GM23248 (cell line): ENCODE results near the gene RAC2. TPM values are rescaled to one million over a fixed set of nuclear protein-coding genes. Genes with fewer than 3 reads are reported as not detected.

Source experiments
- DNase-seq: peaks from one replicate; pipeline ENCODE4 v3.0.0-alpha.2; 2015
- H2AFZ ChIP-seq: fragments of 200-600 bp; sonication (generic); 2 replicates; pipeline ENCODE4 v1.6.1; 2016; ENCODE audit warnings: antibody characterized with exemption
- H3F3A ChIP-seq: fragments of 200-600 bp; sonication (generic); 2 replicates; pipeline ENCODE4 v1.6.1; 2016; ENCODE audit warnings: mild to moderate bottlenecking, antibody characterized with exemption, mixed run types; ENCODE audit not compliant: insufficient read depth
- H3K27ac ChIP-seq: fragments of 200-600 bp; sonication (generic); 2 replicates; pipeline ENCODE4 v1.5.1; 2016; ENCODE audit warnings: mild to moderate bottlenecking
- H3K27me3 ChIP-seq: fragments of 200-600 bp; sonication (generic); replicated peaks from 2 replicates; pipeline ENCODE4 v1.6.1; 2016; ENCODE audit warnings: mild to moderate bottlenecking; ENCODE audit not compliant: insufficient read depth
- H3K36me3 ChIP-seq: fragments of 200-600 bp; sonication (generic); 2 replicates; pipeline ENCODE4 v1.6.1; 2016; ENCODE audit warnings: low read depth, mild to moderate bottlenecking
- H3K4me1 ChIP-seq: fragments of 200-600 bp; sonication (generic); 2 replicates; pipeline ENCODE4 v1.6.1; 2016; ENCODE audit warnings: mild to moderate bottlenecking; ENCODE audit not compliant: insufficient read depth
- H3K4me2 ChIP-seq: fragments of 200-600 bp; sonication (generic); one replicate; pipeline ENCODE4 v1.6.1; 2016; ENCODE audit warnings: mild to moderate bottlenecking; ENCODE audit not compliant: unreplicated experiment
- H3K4me3 ChIP-seq: fragments of 200-600 bp; sonication (generic); 2 replicates; pipeline ENCODE4 v1.5.1; 2016; ENCODE audit warnings: mild to moderate bottlenecking
- H3K79me2 ChIP-seq: fragments of 200-600 bp; sonication (generic); 2 replicates; pipeline ENCODE4 v1.6.1; 2016; ENCODE audit warnings: mild to moderate bottlenecking; ENCODE audit not compliant: insufficient read depth
- H3K9ac ChIP-seq: fragments of 200-600 bp; sonication (generic); 2 replicates; pipeline ENCODE4 v1.6.1; 2016; ENCODE audit warnings: mild to moderate bottlenecking
- H3K9me2 ChIP-seq: fragments of 200-600 bp; sonication (generic); 2 replicates; pipeline ENCODE4 v1.6.1; 2016; ENCODE audit warnings: mixed run types, mild to moderate bottlenecking, moderate library complexity; ENCODE audit not compliant: insufficient read depth
- H3K9me3 ChIP-seq: fragments of 200-600 bp; sonication (generic); one replicate; pipeline ENCODE4 v1.6.1; 2017; ENCODE audit warnings: low read depth
- H4K20me1 ChIP-seq: fragments of 200-600 bp; sonication (generic); 2 replicates; pipeline ENCODE4 v1.6.0; 2016; ENCODE audit not compliant: insufficient read depth
- EZH2 ChIP-seq: fragments of 200-600 bp; sonication (generic); IDR thresholded peaks from 2 replicates; pipeline ENCODE4 v1.6.1; 2018; ENCODE audit warnings: antibody characterized with exemption, mild to moderate bottlenecking; ENCODE audit not compliant: insufficient read depth, poor library complexity, severe bottlenecking
- EZH2phosphoT487 ChIP-seq: fragments of 200-600 bp; sonication (generic); IDR thresholded peaks from 2 replicates; pipeline ENCODE4 v1.6.1; 2018; ENCODE audit warnings: antibody characterized with exemption, moderate library complexity, mild to moderate bottlenecking, low read depth; ENCODE audit not compliant: insufficient read depth
- WGBS, 2 experiments: methylation state at CpG; one replicate each; pipeline ENCODE4 v1.1.6; 2015 to 2017; ENCODE audit warnings: low lambda C conversion rate in 2 of 2, low coverage in 1 of 2; ENCODE audit errors: missing lambda C conversion rate in 2 of 2; 5-methylcytosine and 5-hydroxymethylcytosine counted together
- in situ Hi-C: fragments of 300-500 bp; cut with MboI; formaldehyde crosslinking; loops from 2 replicates; pipeline ENCODE4 v1.15.0; 2020
- polyA plus RNA-seq: library from polyadenylated mRNA; unstranded; fragments of >200 nt; fragmentation: Nextera tagmentation; extraction: Ambion mirVana; gene quantifications from 2 replicates; pipeline ENCODE4 v1.2.1, GENCODE V29; 2016
- total RNA-seq: library from RNA; depleted of rRNA; stranded (reverse); fragments of >200 nt; shearing (Covaris generic); gene quantifications from 2 replicates; pipeline ENCODE4 v1.2.3, GENCODE V29; 2014

The RAC2 gene
- total and polyA plus RNA-seq, 2 experiments from 2014 or later = 34.9 to 35.1 TPM

DNA sequence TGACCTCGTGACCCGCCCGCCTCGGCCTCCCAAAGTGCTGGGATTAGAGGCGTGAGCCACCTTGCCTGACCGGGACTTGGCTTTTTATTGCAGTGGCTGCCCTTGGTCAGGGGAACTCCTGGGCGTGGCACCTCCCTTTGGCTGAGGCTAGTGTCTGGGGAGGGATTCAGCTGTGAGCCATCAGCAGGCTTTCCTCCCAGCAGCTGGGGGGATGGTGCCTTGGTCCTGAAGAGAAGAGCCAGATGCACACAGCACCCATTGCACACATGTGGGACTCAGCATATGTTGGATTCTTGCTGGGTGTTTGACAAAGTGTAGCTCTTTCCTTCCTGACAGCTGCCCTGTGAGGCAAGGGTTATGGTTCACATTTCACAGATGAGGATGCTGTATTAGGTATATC lies 46.7 kb upstream of the RAC2 start:
- Histone ChIP-seq H3K27me3 (no peaks in the 10 kb centered on the region), H3F3A (peaks cover 13% of the 10 kb centered on the region), H3K36me3 (no peaks in the 10 kb centered on the region), H3K9me3 (no peaks in the 10 kb centered on the region), H3K27ac (no peak overlapping the region), H3K9me2 (no peaks in the 10 kb centered on the region), H3K4me1 (peaks cover 10% of the 10 kb centered on the region; the same call in 1 of the 2 replicates), H3K4me2 (no peak overlapping the region), H3K9ac (no peak overlapping the region), H3K4me3 (no peak overlapping the region), H3K79me2 (no peaks in the 10 kb centered on the region), H4K20me1 (no peaks in the 10 kb centered on the region), H2AFZ (no peak overlapping the region)
- 8 to 11% methylated on average over 7 of the region's 7 CpGs for whole genome bisulfite sequencing, 2 experiments
- in situ Hi-C loops = no loop called here
- peak; percentile 86 for DNase-seq
- TF ChIP-seq EZH2phosphoT487 (no peak), EZH2 (no peak)

DNA sequence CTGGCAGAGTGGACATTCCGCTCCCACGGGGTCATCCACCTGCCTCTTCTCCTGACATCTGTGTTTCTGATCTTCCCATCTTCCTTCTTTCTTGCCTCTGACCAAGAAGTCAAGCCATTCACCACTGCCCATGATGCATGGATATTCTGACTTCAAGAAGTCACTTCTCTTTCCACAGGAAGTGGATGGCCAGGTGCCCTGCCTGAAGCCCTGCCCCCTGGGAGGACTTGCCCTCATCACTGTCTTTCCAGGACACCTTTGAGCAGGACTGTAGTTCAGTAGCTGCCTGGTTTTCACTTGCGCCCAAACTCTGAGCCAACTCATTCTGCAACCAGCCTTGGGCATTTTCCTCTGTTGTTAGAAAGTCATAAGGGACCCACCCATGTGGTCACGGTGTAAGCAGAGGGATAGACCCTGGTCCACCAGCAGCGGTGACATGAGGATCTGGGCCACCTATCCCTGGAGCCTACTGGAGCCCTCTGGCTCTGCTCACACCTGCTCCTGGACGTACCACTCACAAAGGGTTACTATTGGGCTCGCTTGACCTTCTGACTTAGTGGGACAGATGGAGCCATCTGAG lies 45.2 kb upstream of the RAC2 start:
- no peak for TF ChIP-seq EZH2phosphoT487
- no peak for TF ChIP-seq EZH2
- no peaks in the 10 kb centered on the region for H3K9me2 ChIP-seq
- in situ Hi-C loops = no loop called here
- no peaks in the 10 kb centered on the region for H3K27me3 ChIP-seq
- H2AFZ ChIP-seq = no peak overlapping the region
- H3K9me3 ChIP-seq = no peaks in the 10 kb centered on the region
- no peak overlapping the region for H3K9ac ChIP-seq
- WGBS, 2 experiments = 51 to 54% methylated on average over 7 of the region's 7 CpGs
- no peaks in the 10 kb centered on the region for H4K20me1 ChIP-seq
- no peak overlapping the region for H3K27ac ChIP-seq
- H3F3A ChIP-seq = peaks cover 13% of the 10 kb centered on the region
- H3K4me1 ChIP-seq = peaks cover 10% of the 10 kb centered on the region; the same call in 1 of the 2 replicates
- no peak for DNase-seq
- H3K36me3 ChIP-seq = no peaks in the 10 kb centered on the region
- no peak overlapping the region for H3K4me3 ChIP-seq
- H3K4me2 ChIP-seq = no peak overlapping the region
- H3K79me2 ChIP-seq = no peaks in the 10 kb centered on the region

DNA sequence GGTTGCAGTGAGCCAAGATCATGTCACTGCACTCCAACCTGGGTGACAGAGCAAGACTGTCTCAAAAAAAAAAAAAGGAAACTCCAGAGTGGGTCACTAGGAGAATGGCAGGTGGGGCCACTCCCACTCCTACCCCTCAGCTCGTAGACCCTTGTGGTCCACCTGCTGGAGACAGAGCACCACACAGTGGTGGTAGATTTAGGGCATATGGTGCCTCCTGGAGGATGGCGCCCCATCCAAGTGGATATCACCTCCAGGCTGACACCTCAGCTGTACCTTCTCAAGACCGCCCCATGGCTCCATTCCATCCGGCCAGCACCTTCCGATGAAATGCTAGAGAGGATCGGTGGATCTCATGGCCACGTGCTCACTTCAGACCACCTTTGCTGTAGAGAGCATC lies 44.5 kb upstream of the RAC2 start:
- 67 to 73% methylated on average over 7 of the region's 7 CpGs for WGBS, 2 experiments
- no peak overlapping the region for H3K4me2 ChIP-seq
- in situ Hi-C loops = no loop called here
- no peaks in the 10 kb centered on the region for H4K20me1 ChIP-seq
- H3K4me3 ChIP-seq = no peak overlapping the region
- peaks cover 10% of the 10 kb centered on the region; the same call in 1 of the 2 replicates for H3K4me1 ChIP-seq
- H3K9me3 ChIP-seq = no peaks in the 10 kb centered on the region
- no peaks in the 10 kb centered on the region for H3K79me2 ChIP-seq
- no peaks in the 10 kb centered on the region for H3K9me2 ChIP-seq
- no peaks in the 10 kb centered on the region for H3K36me3 ChIP-seq
- H3K27ac ChIP-seq = no peak overlapping the region
- H3K27me3 ChIP-seq = no peaks in the 10 kb centered on the region
- H2AFZ ChIP-seq = no peak overlapping the region
- no peak overlapping the region for H3K9ac ChIP-seq
- DNase-seq = no peak
- peaks cover 13% of the 10 kb centered on the region for H3F3A ChIP-seq
- TF ChIP-seq EZH2 (no peak), EZH2phosphoT487 (no peak)

DNA sequence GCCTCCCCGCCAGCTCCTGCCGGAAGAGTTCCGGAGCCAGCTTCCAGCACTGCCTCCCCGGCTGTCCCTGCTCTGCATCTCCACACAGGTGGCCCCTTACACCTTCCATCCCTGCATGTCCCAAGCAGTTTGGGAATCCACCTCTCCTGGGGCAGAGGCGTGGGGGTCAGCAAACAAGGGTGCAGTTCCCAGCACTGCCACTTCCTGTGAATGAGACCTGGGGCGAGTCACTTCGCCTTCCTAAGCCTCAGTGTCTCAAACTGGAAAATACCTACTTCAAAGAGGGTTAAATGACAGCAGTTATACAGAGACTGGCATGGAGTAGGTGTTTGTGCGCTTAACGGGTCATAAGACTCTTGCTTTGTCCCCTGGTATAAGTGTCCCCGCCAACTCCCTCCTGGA lies 43.5 kb upstream of the RAC2 start:
- Histone ChIP-seq H3K79me2 (no peaks in the 10 kb centered on the region), H3K27me3 (no peaks in the 10 kb centered on the region), H3F3A (peaks cover 13% of the 10 kb centered on the region), H2AFZ (no peak overlapping the region), H3K9ac (no peak overlapping the region), H4K20me1 (no peaks in the 10 kb centered on the region), H3K36me3 (no peaks in the 10 kb centered on the region), H3K27ac (no peak overlapping the region), H3K4me3 (no peak overlapping the region), H3K9me2 (no peaks in the 10 kb centered on the region), H3K4me2 (no peak overlapping the region), H3K9me3 (no peaks in the 10 kb centered on the region), H3K4me1 (peaks cover 10% of the 10 kb centered on the region; the same call in 1 of the 2 replicates)
- no peak for TF ChIP-seq EZH2phosphoT487
- no peak for TF ChIP-seq EZH2
- in situ Hi-C loops = no loop called here
- 72 to 77% methylated on average over 10 of the region's 10 CpGs for WGBS, 2 experiments
- DNase-seq = no peak
